G401.6 (cell line): ENCODE data around the gene ANKDD1B.

Experiments used
- FAIRE-seq: peaks from 2 replicates; lab custom pipeline; 2012; peaks lifted over from hg19 to GRCh38; lab: Jason Lieb, UNC

The ANKDD1B gene

GRCh38 chr5:75707911-75708509 is 96.8 kb downstream of the ANKDD1B start:
- FAIRE-seq: no peak

- FAIRE-seq: no peak
Observed at GRCh38 chr5:75710637-75711036, 99.4 kb downstream of the ANKDD1B start.

- FAIRE-seq: no peak
Observed at GRCh38 chr5:75711151-75711550, 99.9 kb downstream of the ANKDD1B start.

- peak; percentile 51 for FAIRE-seq
Observed at GRCh38 chr5:75712091-75712490, 100.8 kb downstream of the ANKDD1B start.

- no peak for FAIRE-seq
Observed at GRCh38 chr5:75716715-75717081, 105.4 kb downstream of the ANKDD1B start.

- peak; percentile 99 for FAIRE-seq
Observed at GRCh38 chr5:75717082-75717922, 106.0 kb downstream of the ANKDD1B start, which contains the start of gene POC5. Gene POC5 (minus strand): TSS chr5:75717437. CDS start chr5:75712937, 4,500 bp downstream.

GRCh38 chr5:75720882-75721281 is 109.6 kb downstream of the ANKDD1B start:
- no peak for FAIRE-seq
